Neural cell (in vitro differentiated cells): ENCODE results near the gene TRPM3. TPM values are rescaled to one million over a fixed set of nuclear protein-coding genes. Genes with fewer than 3 reads are reported as not detected.

Source experiments
- H2AFZ ChIP-seq: fragments of 200-600, 300-800 bp; sonication (generic), shearing (Covaris generic); 2 replicates; pipeline ENCODE4 v1.6.0; 2014; ENCODE audit warnings: low read depth, mild to moderate bottlenecking, antibody characterized with exemption, low read length, moderate library complexity
- H3F3A ChIP-seq: fragments of 200-600 bp; shearing (Covaris generic); 2 replicates; pipeline ENCODE4 v1.6.1; 2016; ENCODE audit warnings: mild to moderate bottlenecking, moderate library complexity, mixed read lengths, antibody characterized with exemption, low read length; ENCODE audit not compliant: insufficient read depth, poor library complexity, severe bottlenecking
- H3K27ac ChIP-seq: fragments of 200-600, 300-800 bp; sonication (generic), shearing (Covaris generic); 2 replicates; pipeline ENCODE4 v1.5.1; 2014; ENCODE audit warnings: mild to moderate bottlenecking, low read length, moderate library complexity
- H3K27me3 ChIP-seq: fragments of 300-800, 200-600 bp; sonication (generic), shearing (Covaris generic); 2 replicates; pipeline ENCODE4 v1.6.0; 2014; ENCODE audit warnings: mild to moderate bottlenecking, low read depth, low read length, moderate library complexity; ENCODE audit not compliant: insufficient read depth
- H3K36me3 ChIP-seq: fragments of 300-800, 200-600 bp; sonication (generic), shearing (Covaris generic); 2 replicates; pipeline ENCODE4 v1.5.1; 2014; ENCODE audit warnings: mild to moderate bottlenecking, antibody characterized with exemption, low read length, moderate library complexity; ENCODE audit not compliant: insufficient read depth
- H3K4me2 ChIP-seq: fragments of 300-800, 200-600 bp; sonication (generic), shearing (Covaris generic); 2 replicates; pipeline ENCODE4 v1.6.0; 2014; ENCODE audit warnings: mild to moderate bottlenecking, low read length
- H3K4me3 ChIP-seq: fragments of 300-800, 200-600 bp; sonication (generic), shearing (Covaris generic); 2 replicates; pipeline ENCODE4 v1.5.1; 2014; ENCODE audit warnings: mild to moderate bottlenecking, low read length, moderate library complexity
- H3K79me2 ChIP-seq: fragments of 200-600 bp; shearing (Covaris generic); replicated peaks from 2 replicates; pipeline ENCODE4 v1.6.0; 2014; ENCODE audit warnings: mild to moderate bottlenecking, low read length, moderate library complexity; ENCODE audit not compliant: insufficient read depth
- H3K9ac ChIP-seq: fragments of 300-800, 200-600 bp; sonication (generic), shearing (Covaris generic); 2 replicates; pipeline ENCODE4 v1.6.1; 2016; ENCODE audit warnings: mild to moderate bottlenecking, low read length, mixed read lengths
- H3K9me2 ChIP-seq: fragments of 200-600 bp; shearing (Covaris generic); 2 replicates; pipeline ENCODE4 v1.6.1; 2016; ENCODE audit warnings: mild to moderate bottlenecking, low read length, mixed read lengths; ENCODE audit not compliant: insufficient read depth
- H3K9me3 ChIP-seq: fragments of 200-600, 300-800 bp; sonication (generic), shearing (Covaris generic); 2 replicates; pipeline ENCODE4 v1.6.1; 2016; ENCODE audit warnings: mild to moderate bottlenecking, mixed run types, low read length, moderate library complexity, mixed read lengths
- H4K20me1 ChIP-seq: fragments of 200-600 bp; shearing (Covaris generic); 2 replicates; pipeline ENCODE4 v1.6.1; 2016; ENCODE audit warnings: mild to moderate bottlenecking, mixed run types; ENCODE audit not compliant: insufficient read depth
- EP300 ChIP-seq: fragments of 450-650 bp; conservative IDR thresholded peaks from 2 replicates; pipeline ENCODE4 v1.6.1; 2014; ENCODE audit warnings: antibody characterized with exemption, mild to moderate bottlenecking, moderate library complexity; ENCODE audit not compliant: poor library complexity, severe bottlenecking
- EZH2 ChIP-seq: fragments of 200-600, 300-800 bp; shearing (Covaris generic), sonication (generic); IDR thresholded peaks from 2 replicates; pipeline ENCODE4 v1.6.1; 2014; ENCODE audit warnings: antibody characterized with exemption, low read length, borderline replicate concordance, mild to moderate bottlenecking; ENCODE audit not compliant: insufficient read depth, poor library complexity, severe bottlenecking
- MXI1 ChIP-seq: fragments of 450-650 bp; conservative IDR thresholded peaks from 2 replicates; pipeline ENCODE4 v1.6.1; 2014; ENCODE audit warnings: antibody characterized with exemption, mild to moderate bottlenecking; ENCODE audit not compliant: poor library complexity, severe bottlenecking
- POLR2AphosphoS5 ChIP-seq: IDR thresholded peaks from 2 replicates; pipeline ENCODE4 v1.6.1; 2012
- RAD21 ChIP-seq: fragments of 450-650 bp; conservative IDR thresholded peaks from 2 replicates; pipeline ENCODE4 v1.6.1; 2014; ENCODE audit warnings: antibody characterized with exemption, mild to moderate bottlenecking, moderate library complexity
- SMC3 ChIP-seq: fragments of 450-650 bp; conservative IDR thresholded peaks from 2 replicates; pipeline ENCODE4 v1.6.1; 2014; ENCODE audit warnings: antibody characterized with exemption, mild to moderate bottlenecking, moderate library complexity; ENCODE audit not compliant: poor library complexity
- TAF1 ChIP-seq: IDR thresholded peaks from 2 replicates; pipeline ENCODE4 v1.6.1; 2012; ENCODE audit warnings: low read depth
- polyA plus RNA-seq: library from polyadenylated mRNA; depleted of rRNA; stranded (reverse); fragments of >200 nt; gene quantifications from 2 replicates; pipeline ENCODE4 v1.2.3, GENCODE V29; 2014
- TF ChIP-seq, protein P1 (sequence below): fragments of 450-650 bp; IDR thresholded peaks from 2 replicates; pipeline ENCODE4 v1.5.1; 2014; ENCODE audit warnings: antibody characterized with exemption, mild to moderate bottlenecking, moderate library complexity; ENCODE audit not compliant: poor library complexity, severe bottlenecking
- TF ChIP-seq, protein P2 (sequence below): IDR thresholded peaks from 2 replicates; pipeline ENCODE4 v1.6.1; 2012; ENCODE audit warnings: borderline replicate concordance

TRPM3 gene
- polyA plus RNA-seq, 1 donor from 2014 or later: 1.3 TPM

DNA sequence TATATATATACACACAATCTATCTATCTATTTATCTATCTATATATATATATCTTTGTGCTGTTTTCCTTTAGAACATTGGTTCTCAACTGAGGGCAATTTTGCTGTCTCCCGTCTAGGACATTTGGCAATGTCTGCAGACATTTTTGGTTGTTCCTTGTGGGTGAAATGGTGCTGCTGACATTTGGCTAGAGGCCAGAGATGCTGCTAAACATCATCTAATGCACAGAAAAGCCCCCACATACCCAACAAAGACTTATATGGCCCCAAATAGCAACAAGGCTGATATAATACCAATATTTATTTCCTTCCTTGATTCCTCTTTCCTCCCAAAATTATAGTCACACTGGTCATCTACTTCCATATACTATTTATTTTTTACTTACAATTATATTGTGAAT is 197.5 kb downstream of the TRPM3 start:
- H4K20me1 ChIP-seq: no peaks in the 10 kb centered on the region
- no peaks in the 10 kb centered on the region for H3K36me3 ChIP-seq
- no peaks in the 10 kb centered on the region for H3K9me3 ChIP-seq
- H3F3A ChIP-seq: no peaks in the 10 kb centered on the region
- no peak overlapping the region for H3K4me2 ChIP-seq
- no peak overlapping the region for H3K4me3 ChIP-seq
- H3K27me3 ChIP-seq: no peaks in the 10 kb centered on the region
- TF ChIP-seq EZH2: no peak
- TF ChIP-seq EP300: no peak
- TF ChIP-seq RAD21: no peak
- TF ChIP-seq TAF1: no peak
- TF ChIP-seq, protein P1, sequence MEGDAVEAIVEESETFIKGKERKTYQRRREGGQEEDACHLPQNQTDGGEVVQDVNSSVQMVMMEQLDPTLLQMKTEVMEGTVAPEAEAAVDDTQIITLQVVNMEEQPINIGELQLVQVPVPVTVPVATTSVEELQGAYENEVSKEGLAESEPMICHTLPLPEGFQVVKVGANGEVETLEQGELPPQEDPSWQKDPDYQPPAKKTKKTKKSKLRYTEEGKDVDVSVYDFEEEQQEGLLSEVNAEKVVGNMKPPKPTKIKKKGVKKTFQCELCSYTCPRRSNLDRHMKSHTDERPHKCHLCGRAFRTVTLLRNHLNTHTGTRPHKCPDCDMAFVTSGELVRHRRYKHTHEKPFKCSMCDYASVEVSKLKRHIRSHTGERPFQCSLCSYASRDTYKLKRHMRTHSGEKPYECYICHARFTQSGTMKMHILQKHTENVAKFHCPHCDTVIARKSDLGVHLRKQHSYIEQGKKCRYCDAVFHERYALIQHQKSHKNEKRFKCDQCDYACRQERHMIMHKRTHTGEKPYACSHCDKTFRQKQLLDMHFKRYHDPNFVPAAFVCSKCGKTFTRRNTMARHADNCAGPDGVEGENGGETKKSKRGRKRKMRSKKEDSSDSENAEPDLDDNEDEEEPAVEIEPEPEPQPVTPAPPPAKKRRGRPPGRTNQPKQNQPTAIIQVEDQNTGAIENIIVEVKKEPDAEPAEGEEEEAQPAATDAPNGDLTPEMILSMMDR: no peak
- TF ChIP-seq, protein P2, sequence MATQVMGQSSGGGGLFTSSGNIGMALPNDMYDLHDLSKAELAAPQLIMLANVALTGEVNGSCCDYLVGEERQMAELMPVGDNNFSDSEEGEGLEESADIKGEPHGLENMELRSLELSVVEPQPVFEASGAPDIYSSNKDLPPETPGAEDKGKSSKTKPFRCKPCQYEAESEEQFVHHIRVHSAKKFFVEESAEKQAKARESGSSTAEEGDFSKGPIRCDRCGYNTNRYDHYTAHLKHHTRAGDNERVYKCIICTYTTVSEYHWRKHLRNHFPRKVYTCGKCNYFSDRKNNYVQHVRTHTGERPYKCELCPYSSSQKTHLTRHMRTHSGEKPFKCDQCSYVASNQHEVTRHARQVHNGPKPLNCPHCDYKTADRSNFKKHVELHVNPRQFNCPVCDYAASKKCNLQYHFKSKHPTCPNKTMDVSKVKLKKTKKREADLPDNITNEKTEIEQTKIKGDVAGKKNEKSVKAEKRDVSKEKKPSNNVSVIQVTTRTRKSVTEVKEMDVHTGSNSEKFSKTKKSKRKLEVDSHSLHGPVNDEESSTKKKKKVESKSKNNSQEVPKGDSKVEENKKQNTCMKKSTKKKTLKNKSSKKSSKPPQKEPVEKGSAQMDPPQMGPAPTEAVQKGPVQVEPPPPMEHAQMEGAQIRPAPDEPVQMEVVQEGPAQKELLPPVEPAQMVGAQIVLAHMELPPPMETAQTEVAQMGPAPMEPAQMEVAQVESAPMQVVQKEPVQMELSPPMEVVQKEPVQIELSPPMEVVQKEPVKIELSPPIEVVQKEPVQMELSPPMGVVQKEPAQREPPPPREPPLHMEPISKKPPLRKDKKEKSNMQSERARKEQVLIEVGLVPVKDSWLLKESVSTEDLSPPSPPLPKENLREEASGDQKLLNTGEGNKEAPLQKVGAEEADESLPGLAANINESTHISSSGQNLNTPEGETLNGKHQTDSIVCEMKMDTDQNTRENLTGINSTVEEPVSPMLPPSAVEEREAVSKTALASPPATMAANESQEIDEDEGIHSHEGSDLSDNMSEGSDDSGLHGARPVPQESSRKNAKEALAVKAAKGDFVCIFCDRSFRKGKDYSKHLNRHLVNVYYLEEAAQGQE: no peak
- no peak for TF ChIP-seq POLR2AphosphoS5
- TF ChIP-seq MXI1: no peak
- no peak for TF ChIP-seq SMC3
- H3K27ac ChIP-seq: no peak overlapping the region
- H3K9ac ChIP-seq: no peak overlapping the region
- H3K79me2 ChIP-seq: no peaks in the 10 kb centered on the region
- no peaks in the 10 kb centered on the region for H3K9me2 ChIP-seq
- no peak overlapping the region for H2AFZ ChIP-seq

DNA sequence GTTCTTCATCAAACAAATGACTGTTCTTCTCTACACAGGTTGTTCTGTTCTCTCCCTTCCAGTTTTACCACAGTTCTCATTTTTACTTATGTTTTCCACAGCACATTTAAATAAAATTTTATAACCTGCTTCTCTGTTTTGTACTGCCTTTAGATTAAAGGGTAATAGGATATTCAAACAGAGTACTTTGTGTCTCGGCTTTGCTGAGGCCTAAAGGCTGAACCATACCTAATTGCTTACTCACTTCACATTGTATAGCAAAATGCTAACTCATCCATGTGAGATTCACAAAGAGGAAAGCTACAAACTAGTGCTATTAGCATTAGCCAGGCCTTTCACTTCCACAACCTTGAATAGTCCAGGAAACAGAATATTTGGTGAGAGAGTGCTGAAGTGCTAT is 200.3 kb downstream of the TRPM3 start:
- Histone ChIP-seq H3F3A (no peaks in the 10 kb centered on the region), H3K27ac (no peak overlapping the region), H3K9me2 (no peaks in the 10 kb centered on the region), H4K20me1 (no peaks in the 10 kb centered on the region), H3K27me3 (no peaks in the 10 kb centered on the region), H3K9ac (no peak overlapping the region), H3K36me3 (no peaks in the 10 kb centered on the region), H2AFZ (no peak overlapping the region), H3K4me2 (no peak overlapping the region), H3K79me2 (no peaks in the 10 kb centered on the region), H3K9me3 (no peaks in the 10 kb centered on the region), H3K4me3 (no peak overlapping the region)
- no peak for TF ChIP-seq POLR2AphosphoS5

DNA sequence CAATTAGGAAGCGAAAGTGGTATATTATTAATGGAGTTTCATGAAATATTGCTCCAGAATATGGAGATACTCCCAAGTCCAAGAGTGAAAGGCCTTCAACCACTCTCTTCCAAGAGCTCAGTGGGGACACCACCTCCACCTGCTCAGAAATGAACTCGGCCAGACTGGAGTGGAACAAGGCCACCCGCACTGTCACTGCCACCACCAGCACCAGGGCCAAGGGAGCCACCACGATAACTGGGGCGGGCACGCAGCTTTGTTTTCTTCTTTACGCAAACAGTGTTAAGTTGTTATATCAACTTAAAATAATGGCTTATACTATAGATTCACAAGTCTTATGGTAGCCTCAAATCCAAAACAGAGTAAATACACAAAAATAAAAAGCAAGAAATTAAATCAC is 204.1 kb downstream of the TRPM3 start:
- H3K27ac ChIP-seq: no peak overlapping the region
- H3K4me2 ChIP-seq: no peak overlapping the region
- no peaks in the 10 kb centered on the region for H3K27me3 ChIP-seq
- no peak overlapping the region for H2AFZ ChIP-seq
- H3K79me2 ChIP-seq: no peaks in the 10 kb centered on the region
- no peaks in the 10 kb centered on the region for H3K9me2 ChIP-seq
- no peaks in the 10 kb centered on the region for H3F3A ChIP-seq
- TF ChIP-seq SMC3 (no peak), POLR2AphosphoS5 (no peak), EP300 (no peak), RAD21 (no peak), EZH2 (no peak)
- TF ChIP-seq, protein P1: no peak
- TF ChIP-seq, protein P2: no peak
- no peaks in the 10 kb centered on the region for H3K36me3 ChIP-seq
- H4K20me1 ChIP-seq: no peaks in the 10 kb centered on the region
- H3K9ac ChIP-seq: no peak overlapping the region
- H3K9me3 ChIP-seq: no peaks in the 10 kb centered on the region
- H3K4me3 ChIP-seq: no peak overlapping the region
